ENCODE data around the gene CDC34. TPM values are rescaled to one million over a fixed set of nuclear protein-coding genes. Genes with fewer than 3 reads are reported as not detected.

Gene CDC34
- total and polyA plus RNA-seq, 2 of the 8 experiments (the other 6 are each of a cell fraction or from before 2014, with no cell fraction given) = 95.9 to 129 TPM

DNA sequence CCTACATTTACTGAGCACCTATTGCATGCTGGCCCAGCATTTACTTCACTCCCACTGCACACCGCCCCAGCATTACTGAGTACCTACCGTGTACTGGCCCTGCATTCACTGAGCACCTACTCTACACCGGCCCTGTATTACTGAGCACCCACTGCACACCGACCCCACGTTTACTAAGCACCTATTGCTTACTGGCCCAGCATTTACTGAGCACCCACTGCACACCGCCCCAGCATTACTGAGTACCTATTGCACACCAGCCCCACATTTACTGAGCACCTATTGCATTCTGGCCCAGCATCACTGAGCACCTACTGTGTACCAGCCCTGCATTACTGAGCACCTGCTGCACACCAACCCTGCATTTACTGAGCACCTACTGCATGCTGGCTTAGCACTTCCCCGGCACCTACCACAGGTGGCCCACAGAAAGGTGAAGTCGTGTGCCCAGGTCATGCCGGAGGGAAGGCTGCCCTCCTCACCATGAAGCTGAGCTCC lies 17.3 kb upstream of the CDC34 start:
- Histone ChIP-seq H2AK5ac (ENCODE audit: low read depth, low read length) (no peak overlapping the region; the same call in 1 of the 2 replicates), H3K4me3 (ENCODE audit: extremely low read depth in 1 of 4, insufficient read depth in 2 of 4, low read depth in 3 of 4, low read length in 4 of 4) (no peak overlapping the region), H3K27ac (ENCODE audit: low read depth, low read length) (no peak overlapping the region), H3K4ac (replicated peaks; ENCODE audit: insufficient read length, low read depth, low read length) (no peak overlapping the region), H4K20me1 (replicated peaks in 1 of 2; ENCODE audit: control insufficient read depth in 1 of 2, insufficient read depth in 2 of 2, low read length in 2 of 2) (peaks cover 0 to 11% of the 10 kb centered on the region in 2 experiments), H3K4me1 (replicated peaks in 1 of 4; ENCODE audit: control insufficient read depth in 3 of 4, insufficient read depth in 4 of 4, low read length in 3 of 4) (peaks cover 0 to 9% (median 8%) of the 10 kb centered on the region in 4 experiments; a peak in 5 of 7 replicates), H4K8ac (ENCODE audit: extremely low read depth, insufficient read depth, low read length) (0 out of 2 replicates have a peak overlapping the region, but pooled peaks have one; percentile 31), H2BK120ac (replicated peaks; ENCODE audit: low read depth, low read length) (no peak overlapping the region), H2BK15ac (ENCODE audit: low read length) (no peak overlapping the region), H3K27me3 (replicated peaks in 1 of 4; ENCODE audit: control insufficient read depth in 3 of 4, extremely low read depth in 1 of 4, insufficient read depth in 3 of 4, low read length in 3 of 4) (no peaks in the 10 kb centered on the region), H3K79me1 (ENCODE audit: low read depth, low read length) (peaks cover 5% of the 10 kb centered on the region; the same call in 1 of the 2 replicates), H4K5ac (ENCODE audit: insufficient read length, low read depth, low read length) (no peak overlapping the region), H3K14ac (ENCODE audit: insufficient read length) (no peak overlapping the region), H3K9me3 (ENCODE audit: insufficient read depth in 2 of 2, low read depth in 1 of 2, low read length in 1 of 2) (no peaks in the 10 kb centered on the region; a peak in 2 of 4 replicates), H3K79me2 (ENCODE audit: control insufficient read depth in 1 of 2, insufficient read depth in 2 of 2, low read length in 2 of 2) (no peaks in the 10 kb centered on the region), H4K91ac (replicated peaks; ENCODE audit: insufficient read length, low read length) (no peak overlapping the region), H2AFZ (ENCODE audit: low read length) (no peak overlapping the region), H2BK5ac (ENCODE audit: low read depth, low read length) (no peak overlapping the region), H3K9ac (replicated peaks in 1 of 4; ENCODE audit: extremely low read depth in 1 of 4, low read depth in 3 of 4, low read length in 3 of 4) (no peak overlapping the region), H3K18ac (ENCODE audit: extremely low read depth, low read length) (no peak overlapping the region), H3K23ac (ENCODE audit: insufficient read length) (no peak overlapping the region), H2BK20ac (ENCODE audit: low read length) (no peak overlapping the region), H3K4me2 (ENCODE audit: insufficient read depth in 1 of 2, low read depth in 2 of 2, low read length in 2 of 2) (no peak overlapping the region), H3K36me3 (ENCODE audit: control insufficient read depth in 2 of 4, insufficient read depth in 4 of 4, low read length in 3 of 4) (peaks cover 0 to 6% (median 3%) of the 10 kb centered on the region in 4 experiments; a peak in 4 of 8 replicates), H2BK12ac (ENCODE audit: low read depth, low read length) (no peak overlapping the region), H3K56ac (replicated peaks; ENCODE audit: insufficient read length, low read depth, low read length) (no peak overlapping the region), H3K23me2 (ENCODE audit: low read depth, low read length) (no peaks in the 10 kb centered on the region)
- DNase-seq (ENCODE audit: low read depth in 1 of 2, low spot score in 2 of 2) = no peak
- WGBS, 2 experiments (ENCODE audit: extremely low coverage in 1 of 2, insufficient coverage in 1 of 2, insufficient read length in 1 of 2, insufficient replicate concordance in 2 of 2, low coverage in 1 of 2, low lambda C conversion rate in 2 of 2, missing lambda C conversion rate in 1 of 2) = 90% methylated on average over 9 of the region's 9 CpGs; no CpG with 5 or more reads in 1 of the 2 experiments
- POLR2A ChIA-PET (ENCODE audit: partially characterized antibody) = interaction anchor here (1.5 kb wide), 1 partner anchor 8 kb away, joined by 4 read pairs; no protein-coding TSS in a partner anchor
- no peak for FAIRE-seq
- CTCF ChIA-PET (ENCODE audit: partially characterized antibody) = interaction anchor here (0.5 kb wide), 1 partner anchor 366 kb away, joined by 3 read pairs; no protein-coding TSS in a partner anchor
- TF ChIP-seq EP300 (IDR thresholded peaks at IDR 0.05; ENCODE audit: borderline replicate concordance in 1 of 2, low read depth in 2 of 2, low read length in 2 of 2) (no peak), ASH2L (IDR thresholded peaks at IDR 0.05; ENCODE audit: low read length) (no peak), BCL11A (IDR thresholded peaks at IDR 0.05; ENCODE audit: low read depth in 2 of 2, low read length in 2 of 2) (no peak), TBP (IDR thresholded peaks at IDR 0.05; ENCODE audit: low read depth, low read length) (no peak)

All from H1 (cell line).